Activated CD8-positive, alpha-beta memory T cell treated with anti-CD3 and anti-CD28 coated beads, Interleukin-2, amount 10 ng/mL, durations not matched to agents 7 days and 5 days (primary cell): ENCODE measurements around the gene MOCS1. TPM values are rescaled to one million over a fixed set of nuclear protein-coding genes. Genes with fewer than 3 reads are reported as not detected.

ENCODE experiments used
- ATAC-seq: fragments of 150-1000 bp; cut with Tn5 transposase; one replicate; pipeline ENCODE4 v1.10.0; 2021; ENCODE audit warnings: moderate library complexity
- CTCF ChIA-PET: fragments of 350-600 bp; sonication (Branson Sonifier 250); formaldehyde crosslinking; loops from one replicate; lab custom pipeline; 2021; ENCODE audit warnings: antibody characterized with exemption; lab: Charles Lee
- DNase-seq: peaks from one replicate; pipeline ENCODE4 v3.0.0-alpha.2; 2020
- H3K27ac Mint-ChIP-seq: one replicate; pipeline ENCODE4 v1.8.0; 2021; ENCODE audit warnings: mild to moderate bottlenecking, mixed read lengths
- H3K27me3 Mint-ChIP-seq: one replicate; pipeline ENCODE4 v1.8.0; 2021; ENCODE audit warnings: mixed read lengths
- H3K36me3 Mint-ChIP-seq: one replicate; pipeline ENCODE4 v1.8.0; 2021; ENCODE audit warnings: mild to moderate bottlenecking, mixed read lengths
- H3K4me1 Mint-ChIP-seq: one replicate; pipeline ENCODE4 v1.8.0; 2021; ENCODE audit warnings: mixed read lengths
- H3K4me3 Mint-ChIP-seq: one replicate; pipeline ENCODE4 v1.8.0; 2021; ENCODE audit warnings: mild to moderate bottlenecking, moderate library complexity, mixed read lengths
- H3K9me3 Mint-ChIP-seq: one replicate; pipeline ENCODE4 v1.8.0; 2022; ENCODE audit warnings: low read depth, mixed read lengths
- total RNA-seq, 2 experiments: library from RNA; stranded (reverse); gene quantifications; one replicate each; pipeline ENCODE4 v1.2.3, GENCODE V29; 2021

MOCS1 gene
- total RNA-seq, 2 experiments from 2014 or later, result 0.30 TPM; not detected in 1

DNA sequence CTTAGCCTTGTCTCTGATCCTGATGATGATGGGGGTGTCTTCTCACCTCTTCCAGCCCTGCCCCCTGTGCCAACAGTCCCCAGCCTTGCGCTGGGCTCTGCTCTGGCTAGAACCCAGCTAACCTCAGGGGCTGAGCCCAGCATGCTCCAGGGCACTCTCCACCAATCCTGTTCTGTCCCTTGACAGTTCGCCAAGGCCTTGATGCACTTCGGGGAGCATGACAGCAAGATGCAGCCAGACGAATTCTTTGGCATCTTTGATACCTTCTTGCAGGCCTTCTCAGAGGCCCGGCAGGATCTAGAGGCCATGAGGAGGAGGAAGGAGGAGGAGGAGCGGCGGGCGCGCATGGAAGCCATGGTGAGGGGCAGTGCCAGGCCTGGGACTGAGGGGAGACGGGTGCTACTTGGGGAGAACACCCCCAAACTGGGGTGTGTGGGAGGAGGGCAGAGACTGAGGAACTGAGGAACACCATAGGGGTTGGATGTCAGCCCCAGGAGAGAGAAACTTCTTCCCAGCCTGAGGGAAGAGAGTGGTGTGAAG is 33.1 kb downstream of the MOCS1 start:
- CTCF ChIA-PET, result no interaction called here
- H3K27ac Mint-ChIP-seq, result no peak overlapping the region
- no peaks in the 10 kb centered on the region for H3K27me3 Mint-ChIP-seq

DNA sequence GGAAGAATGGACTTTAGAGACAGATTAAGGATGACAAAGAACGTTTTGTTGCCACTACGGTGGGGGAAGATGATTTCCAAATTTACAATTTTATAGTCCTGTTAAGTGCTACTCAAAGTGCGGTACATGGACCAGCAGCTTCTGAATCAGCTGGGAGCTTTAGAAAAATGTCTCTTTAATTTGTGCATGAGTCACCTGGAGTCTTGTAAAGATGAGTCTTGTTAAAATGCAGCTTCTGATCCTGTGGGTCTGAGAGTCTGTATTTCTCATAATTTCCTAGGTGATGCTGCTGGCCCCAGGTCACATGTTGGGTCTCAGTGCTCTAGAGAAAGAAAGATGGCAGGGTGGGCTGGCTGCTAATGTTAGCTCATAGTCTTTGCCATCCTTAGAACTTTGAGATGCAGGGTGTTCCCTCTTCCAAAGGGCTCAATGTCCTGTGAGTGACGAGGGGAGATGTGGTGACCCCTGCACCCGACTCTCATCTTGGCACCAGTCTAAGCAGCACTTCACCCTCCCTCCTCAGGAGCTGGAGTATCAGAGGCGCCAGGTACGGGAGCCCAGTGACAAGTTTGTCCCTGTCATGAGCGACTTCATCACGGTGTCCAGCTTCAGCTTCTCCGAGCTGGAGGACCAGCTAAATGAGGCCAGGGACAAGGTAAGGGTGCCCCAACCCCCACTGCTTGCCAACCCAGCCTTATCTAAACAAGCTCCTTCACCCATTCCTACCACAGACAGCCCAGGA is 34.5 kb downstream of the MOCS1 start:
- Mint-ChIP-seq H3K4me3 (no peak overlapping the region), H3K27ac (no peak overlapping the region), H3K9me3 (no peaks in the 10 kb centered on the region), H3K27me3 (no peaks in the 10 kb centered on the region), H3K36me3 (no peaks in the 10 kb centered on the region), H3K4me1 (no peaks in the 10 kb centered on the region)
- DNase-seq, result no peak
- ATAC-seq, result no peak
- CTCF ChIA-PET, result interaction anchor here (1.0 kb wide), 1 partner anchor 34 kb away, joined by 4 read pairs; no protein-coding TSS in a partner anchor

More for the DNA sequence above, 33.1 kb downstream of the MOCS1 start:
- no peaks in the 10 kb centered on the region for H3K9me3 Mint-ChIP-seq
- no peaks in the 10 kb centered on the region for H3K36me3 Mint-ChIP-seq
- DNase-seq (no peak), ATAC-seq (no peak)
- no peaks in the 10 kb centered on the region for H3K4me1 Mint-ChIP-seq
- no peak overlapping the region for H3K4me3 Mint-ChIP-seq

DNA sequence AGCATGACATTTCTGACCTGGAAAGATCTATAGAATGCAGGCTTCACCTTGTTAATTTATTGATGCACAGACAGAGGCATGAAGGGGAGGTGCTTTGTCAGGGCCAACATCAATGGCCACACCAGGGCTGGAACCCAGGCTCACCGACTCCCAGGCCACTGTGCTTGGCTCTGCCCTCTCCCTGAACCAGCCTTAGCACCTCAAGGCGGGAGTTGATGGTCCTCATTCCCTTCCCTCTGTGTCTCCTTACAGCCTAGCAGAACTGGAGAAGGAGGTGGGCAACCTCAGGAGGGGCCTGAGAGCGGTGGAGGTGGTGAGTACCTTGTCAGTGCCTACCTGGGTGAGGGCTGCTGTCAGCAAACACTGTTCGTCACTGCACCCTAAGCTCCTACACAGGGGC is 35.6 kb downstream of the MOCS1 start:
- H3K27me3 Mint-ChIP-seq, result no peaks in the 10 kb centered on the region
- no peaks in the 10 kb centered on the region for H3K36me3 Mint-ChIP-seq
- no peaks in the 10 kb centered on the region for H3K9me3 Mint-ChIP-seq
- DNase-seq, result no peak
- no peak overlapping the region for H3K27ac Mint-ChIP-seq
- CTCF ChIA-PET, result no interaction called here
- ATAC-seq, result no peak
- H3K4me3 Mint-ChIP-seq, result no peak overlapping the region
- no peaks in the 10 kb centered on the region for H3K4me1 Mint-ChIP-seq

DNA sequence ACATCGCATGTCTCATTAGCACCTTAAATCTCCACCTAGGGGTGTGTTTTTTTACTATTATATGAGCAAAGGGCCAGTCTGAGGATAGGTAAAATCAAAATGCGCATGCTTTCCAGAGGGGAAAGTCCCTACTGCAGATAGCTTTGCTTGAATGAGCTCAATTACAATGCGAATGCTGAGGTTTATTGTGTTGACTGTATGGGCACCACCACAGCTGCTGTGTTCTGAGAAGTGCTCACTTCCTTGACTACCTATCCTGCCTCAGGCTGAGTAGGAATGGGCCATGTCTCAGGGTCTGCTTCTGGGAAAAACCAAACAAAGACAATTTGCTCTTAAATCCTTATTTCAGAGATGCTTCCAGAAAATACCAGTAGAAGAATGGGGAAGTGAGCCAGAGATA is 36.6 kb downstream of the MOCS1 start:
- CTCF ChIA-PET, result no interaction called here
- Mint-ChIP-seq H3K27ac (no peak overlapping the region), H3K36me3 (no peaks in the 10 kb centered on the region), H3K4me1 (no peaks in the 10 kb centered on the region), H3K9me3 (no peaks in the 10 kb centered on the region), H3K4me3 (no peak overlapping the region), H3K27me3 (no peaks in the 10 kb centered on the region)
- DNase-seq, result no peak
- ATAC-seq, result no peak

DNA sequence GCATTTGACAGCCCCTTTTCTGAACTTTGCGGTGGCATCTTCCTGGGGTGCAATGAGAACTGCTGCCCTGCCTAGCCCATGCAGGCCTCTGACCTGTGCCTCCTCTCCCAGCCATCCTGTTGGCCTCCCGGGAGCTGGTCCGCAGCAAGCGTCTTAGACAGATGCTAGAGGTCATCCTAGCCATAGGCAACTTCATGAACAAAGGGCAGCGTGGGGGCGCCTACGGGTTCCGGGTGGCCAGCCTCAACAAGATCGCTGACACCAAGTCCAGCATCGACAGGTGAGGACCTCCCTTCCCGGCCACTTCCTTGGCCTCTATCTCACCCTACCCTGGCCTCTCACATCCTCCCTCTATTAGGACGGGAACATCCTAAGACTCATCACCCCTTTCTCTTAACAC is 37.6 kb downstream of the MOCS1 start:
- CTCF ChIA-PET, result no interaction called here
- H3K4me3 Mint-ChIP-seq, result no peak overlapping the region
- no peaks in the 10 kb centered on the region for H3K9me3 Mint-ChIP-seq
- H3K27me3 Mint-ChIP-seq, result no peaks in the 10 kb centered on the region
- no peak for DNase-seq
- H3K36me3 Mint-ChIP-seq, result no peaks in the 10 kb centered on the region
- H3K4me1 Mint-ChIP-seq, result no peaks in the 10 kb centered on the region
- no peak overlapping the region for H3K27ac Mint-ChIP-seq
- no peak for ATAC-seq

DNA sequence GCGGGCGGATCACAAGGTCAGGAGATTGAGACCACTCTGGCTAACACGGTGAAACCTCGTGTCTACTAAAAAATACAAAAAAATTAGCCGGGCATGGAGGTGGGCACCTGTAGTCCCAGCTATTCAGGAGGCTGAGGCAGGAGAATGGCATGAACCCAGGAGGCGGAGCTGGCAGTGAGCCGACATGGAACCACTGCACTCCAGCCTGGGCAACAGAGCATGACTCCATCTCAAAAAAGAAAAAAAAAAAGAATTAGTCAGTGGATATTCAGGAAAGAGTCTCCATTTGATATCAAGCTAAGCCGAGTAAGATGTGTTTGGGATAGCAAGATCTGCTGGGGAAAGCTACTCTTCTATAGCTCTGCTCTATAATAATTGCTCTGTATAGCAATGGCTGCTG is 41.0 kb downstream of the MOCS1 start:
- DNase-seq (no peak), ATAC-seq (no peak)
- H3K36me3 Mint-ChIP-seq, result no peaks in the 10 kb centered on the region
- H3K27ac Mint-ChIP-seq, result no peak overlapping the region
- no peaks in the 10 kb centered on the region for H3K9me3 Mint-ChIP-seq
- H3K4me3 Mint-ChIP-seq, result no peak overlapping the region
- H3K4me1 Mint-ChIP-seq, result no peaks in the 10 kb centered on the region
- CTCF ChIA-PET, result no interaction called here
- H3K27me3 Mint-ChIP-seq, result peaks cover 3% of the 10 kb centered on the region

DNA sequence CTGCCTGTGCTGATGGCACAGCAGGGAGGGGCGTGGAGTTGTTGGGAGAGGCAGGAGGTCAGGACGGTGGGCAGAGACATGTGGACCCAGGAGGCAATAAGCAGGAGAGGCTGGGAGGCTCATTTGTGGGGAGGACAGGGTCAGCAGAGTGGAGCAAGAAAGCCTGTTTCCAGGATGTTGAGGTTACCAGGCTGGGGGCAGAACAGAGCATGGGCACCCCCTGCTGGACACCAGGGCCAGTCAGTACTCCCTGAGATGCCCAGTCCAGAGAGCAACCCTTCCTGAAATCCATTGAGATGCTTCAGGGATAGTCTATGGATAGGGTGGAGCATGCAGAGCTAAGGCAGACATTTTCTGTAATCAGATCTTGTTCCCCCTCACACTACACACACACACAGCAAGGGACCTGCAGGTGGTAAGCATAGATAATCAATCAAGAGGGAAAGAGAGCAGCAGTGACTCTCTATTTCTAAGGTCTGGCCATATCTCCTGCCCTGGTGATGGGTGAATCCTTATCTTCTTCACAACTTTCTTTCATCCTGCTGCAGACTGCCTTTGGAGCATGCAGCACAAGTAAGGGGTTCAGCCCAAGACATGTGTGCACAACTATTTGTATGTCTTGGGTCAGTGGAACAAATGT is 41.7 kb downstream of the MOCS1 start:
- DNase-seq, result no peak
- Mint-ChIP-seq H3K36me3 (no peaks in the 10 kb centered on the region), H3K4me1 (no peaks in the 10 kb centered on the region), H3K27me3 (peaks cover 3% of the 10 kb centered on the region), H3K4me3 (no peak overlapping the region), H3K27ac (no peak overlapping the region), H3K9me3 (no peaks in the 10 kb centered on the region)
- CTCF ChIA-PET, result no interaction called here
- no peak for ATAC-seq

DNA sequence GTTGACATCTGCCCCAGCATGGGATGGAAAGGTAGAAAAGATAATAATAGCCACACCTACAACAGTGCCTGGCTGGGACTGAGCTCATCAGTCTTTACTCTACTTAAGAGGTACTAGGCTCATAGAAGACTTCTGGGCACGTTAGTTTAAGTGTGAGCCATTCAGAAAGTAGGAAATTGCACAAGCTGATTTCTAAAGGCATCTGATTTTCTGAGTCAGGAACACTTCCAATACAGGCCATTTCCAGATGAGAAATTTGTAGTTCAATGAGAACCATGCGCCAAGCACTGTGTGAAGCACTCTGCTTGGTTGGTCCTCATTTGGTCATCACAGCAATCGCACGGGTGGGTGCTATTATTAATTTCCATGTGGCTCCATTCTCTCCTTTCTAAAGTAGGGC is 42.3 kb downstream of the MOCS1 start:
- no peak for ATAC-seq
- DNase-seq, result no peak
- Mint-ChIP-seq H3K27me3 (peaks cover 3% of the 10 kb centered on the region), H3K9me3 (no peaks in the 10 kb centered on the region), H3K36me3 (no peaks in the 10 kb centered on the region), H3K4me1 (no peaks in the 10 kb centered on the region), H3K27ac (no peak overlapping the region), H3K4me3 (no peak overlapping the region)
- CTCF ChIA-PET, result no interaction called here

DNA sequence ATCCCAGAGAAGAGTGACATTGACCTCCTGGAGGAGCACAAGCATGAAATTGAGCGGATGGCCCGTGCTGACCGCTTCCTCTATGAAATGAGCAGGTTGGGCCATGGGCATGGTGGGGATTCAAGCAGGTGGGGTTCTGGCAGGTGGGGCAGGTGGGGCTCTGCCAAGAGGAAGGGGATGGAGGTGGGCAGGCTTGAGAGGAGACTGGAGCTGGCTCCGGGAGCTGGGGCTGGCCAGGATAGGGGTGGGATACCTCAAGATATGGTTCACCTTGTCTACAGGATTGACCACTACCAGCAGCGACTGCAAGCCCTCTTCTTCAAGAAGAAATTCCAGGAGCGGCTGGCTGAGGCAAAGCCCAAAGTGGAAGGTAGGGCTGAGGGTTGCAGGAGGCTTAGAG is 42.9 kb downstream of the MOCS1 start:
- ATAC-seq (no peak), DNase-seq (no peak)
- no peak overlapping the region for H3K4me3 Mint-ChIP-seq
- no peak overlapping the region for H3K27ac Mint-ChIP-seq
- H3K36me3 Mint-ChIP-seq, result no peaks in the 10 kb centered on the region
- H3K27me3 Mint-ChIP-seq, result peaks cover 3% of the 10 kb centered on the region
- H3K9me3 Mint-ChIP-seq, result no peaks in the 10 kb centered on the region
- CTCF ChIA-PET, result no interaction called here
- H3K4me1 Mint-ChIP-seq, result no peaks in the 10 kb centered on the region

DNA sequence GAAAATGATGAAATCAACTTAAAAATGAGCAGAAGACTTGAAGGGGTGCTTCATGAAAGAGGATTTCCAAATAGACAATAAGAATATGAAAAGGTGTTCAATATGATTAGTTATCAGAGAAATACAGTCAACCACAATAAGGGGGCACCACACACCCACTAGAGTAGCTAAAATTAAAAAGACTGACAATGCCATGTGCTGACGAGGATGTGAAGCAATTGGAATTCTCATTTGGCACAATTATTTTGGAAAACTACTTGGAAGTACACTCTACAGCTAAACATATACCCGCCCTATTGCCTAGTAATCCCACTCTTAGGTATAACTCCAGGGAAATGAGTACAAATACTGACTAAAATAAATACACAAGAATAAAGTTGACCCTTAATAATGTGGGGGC is 45.0 kb downstream of the MOCS1 start:
- ATAC-seq (no peak), DNase-seq (no peak)
- H3K4me1 Mint-ChIP-seq, result no peaks in the 10 kb centered on the region
- no peaks in the 10 kb centered on the region for H3K9me3 Mint-ChIP-seq
- H3K4me3 Mint-ChIP-seq, result no peak overlapping the region
- H3K27me3 Mint-ChIP-seq, result peaks cover 3% of the 10 kb centered on the region
- no peaks in the 10 kb centered on the region for H3K36me3 Mint-ChIP-seq
- H3K27ac Mint-ChIP-seq, result no peak overlapping the region
- CTCF ChIA-PET, result interaction anchor here (1.0 kb wide), 1 partner anchor 26 kb away, joined by 4 read pairs; no protein-coding TSS in a partner anchor

DNA sequence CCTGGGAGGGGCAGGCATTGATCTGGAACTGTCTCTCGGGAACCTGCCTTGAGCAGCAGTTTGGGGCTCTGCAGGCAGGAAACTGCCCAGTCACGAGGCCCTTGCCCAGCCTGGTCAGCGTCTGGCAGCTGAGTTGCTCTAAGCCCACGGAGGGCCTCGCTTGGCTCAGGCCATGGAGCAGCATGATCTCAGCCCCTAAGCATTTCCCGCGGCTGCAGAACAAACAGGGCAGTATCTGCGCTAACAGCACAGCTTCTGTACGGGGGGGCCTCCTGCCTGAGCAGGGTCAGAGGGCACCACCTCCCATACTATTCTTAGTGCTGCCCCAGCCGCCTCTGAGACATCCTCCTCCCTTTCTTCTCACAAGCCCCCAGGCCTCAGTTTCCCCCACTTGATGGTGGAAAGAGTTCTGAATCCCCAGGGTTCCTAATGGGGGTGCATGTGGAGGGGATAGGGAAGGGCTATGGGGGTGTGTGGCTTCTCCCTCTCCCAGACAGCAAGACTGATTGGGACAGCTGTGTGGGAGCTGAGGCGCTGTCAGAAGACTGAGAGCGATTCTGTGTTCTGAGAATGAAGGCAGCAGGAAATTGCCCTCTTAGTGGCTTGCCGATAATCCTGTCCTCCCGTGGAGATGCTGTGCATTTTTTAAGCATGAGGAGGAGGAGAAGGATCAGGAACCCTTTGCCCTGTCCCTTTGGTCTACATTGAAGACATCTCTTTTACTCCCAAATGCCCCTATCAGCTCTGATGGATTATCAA is 46.4 kb downstream of the MOCS1 start:
- Mint-ChIP-seq H3K4me1 (no peaks in the 10 kb centered on the region), H3K27me3 (peaks cover 3% of the 10 kb centered on the region), H3K27ac (no peak overlapping the region), H3K9me3 (no peaks in the 10 kb centered on the region), H3K36me3 (no peaks in the 10 kb centered on the region), H3K4me3 (no peak overlapping the region)
- no peak for DNase-seq
- ATAC-seq, result no peak
- CTCF ChIA-PET, result no interaction called here

DNA sequence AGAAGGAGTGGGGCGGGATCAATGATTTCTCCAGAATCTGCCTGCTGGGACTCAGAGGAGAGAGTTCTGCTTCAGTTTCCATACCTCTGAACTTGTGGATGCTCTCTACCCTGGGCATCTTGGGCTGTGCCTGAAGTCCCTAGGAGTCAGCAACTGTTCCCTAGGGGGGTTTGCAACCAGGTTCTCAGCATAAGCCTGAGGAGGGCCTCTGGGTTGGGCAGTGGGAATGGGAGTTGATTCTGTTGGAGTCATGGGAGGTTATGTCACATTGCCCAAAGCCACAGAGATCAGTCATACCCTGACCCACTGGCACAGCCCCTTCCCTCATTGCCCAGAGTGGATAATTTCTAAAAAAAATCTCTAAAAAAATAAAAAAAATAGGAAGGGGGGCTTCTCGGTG is 47.4 kb downstream of the MOCS1 start:
- ATAC-seq (no peak), DNase-seq (no peak)
- Mint-ChIP-seq H3K36me3 (no peaks in the 10 kb centered on the region), H3K27me3 (peaks cover 3% of the 10 kb centered on the region), H3K4me1 (no peaks in the 10 kb centered on the region), H3K27ac (no peak overlapping the region), H3K9me3 (no peaks in the 10 kb centered on the region), H3K4me3 (no peak overlapping the region)
- CTCF ChIA-PET, result no interaction called here

DNA sequence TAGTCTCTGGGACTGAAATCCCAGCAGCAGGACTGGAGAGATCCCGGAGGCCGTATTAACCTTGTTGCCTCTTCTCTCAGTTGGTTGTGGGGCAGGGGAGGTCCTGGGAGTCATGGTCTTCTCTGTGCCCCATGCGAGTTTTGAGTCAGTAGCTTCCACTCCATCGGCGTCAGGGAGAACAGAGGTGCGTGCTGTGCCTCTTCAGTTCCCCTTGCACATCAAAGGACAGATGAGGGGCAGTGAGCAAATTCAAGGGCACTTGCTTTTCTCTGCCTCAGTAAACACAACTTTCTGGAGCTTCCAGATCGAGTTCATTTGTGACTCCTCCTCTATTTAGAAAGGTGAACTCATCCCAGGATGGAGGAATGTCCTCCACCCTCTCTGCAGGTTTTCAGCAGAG is 48.6 kb downstream of the MOCS1 start:
- H3K27ac Mint-ChIP-seq, result no peak overlapping the region
- CTCF ChIA-PET, result no interaction called here

More for the DNA sequence above, 48.6 kb downstream of the MOCS1 start:
- Mint-ChIP-seq H3K36me3 (no peaks in the 10 kb centered on the region), H3K4me1 (no peaks in the 10 kb centered on the region), H3K27me3 (peaks cover 3% of the 10 kb centered on the region), H3K4me3 (no peak overlapping the region), H3K9me3 (no peaks in the 10 kb centered on the region)
- ATAC-seq, result no peak
- DNase-seq, result no peak
